Transverse colon (tissue), 1 donor: ENCODE data around the gene ZNF783.

Source experiments
- EP300 ChIP-seq: sonication (generic); formaldehyde crosslinking; IDR thresholded peaks from one replicate; pipeline ENCODE4 v1.6.1; 2017; ENCODE audit warnings: antibody characterized with exemption, low read depth
- POLR2A ChIP-seq: fragments of 450-650 bp; IDR thresholded peaks from one replicate; pipeline ENCODE4 v1.6.1; 2016; ENCODE audit warnings: antibody characterized with exemption, mild to moderate bottlenecking, moderate library complexity

GRCh38 chr7:149322737-149323136 lies 60.7 kb downstream of the ZNF783 start:
- no peak for TF ChIP-seq EP300
- no peak for TF ChIP-seq POLR2A
